Measurements from ENCODE around the gene HSD17B1.

The HSD17B1 gene

GRCh38 chr17:42519546-42520491, 32.9 kb upstream of the HSD17B1 start:
- peaks cover 9% of the 10 kb centered on the region for H3K4me1 Mint-ChIP-seq (ENCODE audit: low read depth)
- H3K36me3 Mint-ChIP-seq (ENCODE audit: low read depth), result no peaks in the 10 kb centered on the region
- peaks cover 3% of the 10 kb centered on the region for H3K27me3 Mint-ChIP-seq
- no peaks in the 10 kb centered on the region for H3K9me3 Mint-ChIP-seq
- no peak overlapping the region for H3K4me3 Mint-ChIP-seq
- H3K27ac Mint-ChIP-seq, result no peak overlapping the region

DNA sequence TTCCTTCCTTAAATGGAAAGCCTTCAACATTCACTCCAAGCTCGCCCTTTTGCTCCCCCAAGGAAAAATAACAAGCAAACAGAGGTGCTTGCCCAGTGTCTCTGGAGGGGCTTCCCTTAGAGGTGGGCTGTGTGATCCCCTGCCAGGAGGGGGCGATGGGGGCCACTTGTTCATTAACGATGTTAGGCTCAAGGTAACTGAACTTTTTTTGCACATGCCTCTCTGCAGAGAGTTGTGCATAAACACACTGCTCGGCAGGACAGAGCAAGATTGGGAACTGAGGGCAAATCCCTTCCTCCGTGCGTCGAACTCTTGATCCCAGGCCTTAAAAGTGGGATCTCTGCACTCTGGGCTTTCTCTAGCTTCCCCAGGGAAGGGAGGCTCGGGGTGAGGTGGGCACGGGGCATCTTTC, 32.2 kb upstream of the HSD17B1 start:
- Mint-ChIP-seq H3K4me3 (no peak overlapping the region), H3K27me3 (peaks cover 3% of the 10 kb centered on the region), H3K36me3 (ENCODE audit: low read depth) (no peaks in the 10 kb centered on the region), H3K9me3 (no peaks in the 10 kb centered on the region), H3K4me1 (ENCODE audit: low read depth) (peaks cover 13% of the 10 kb centered on the region), H3K27ac (no peak overlapping the region)

DNA sequence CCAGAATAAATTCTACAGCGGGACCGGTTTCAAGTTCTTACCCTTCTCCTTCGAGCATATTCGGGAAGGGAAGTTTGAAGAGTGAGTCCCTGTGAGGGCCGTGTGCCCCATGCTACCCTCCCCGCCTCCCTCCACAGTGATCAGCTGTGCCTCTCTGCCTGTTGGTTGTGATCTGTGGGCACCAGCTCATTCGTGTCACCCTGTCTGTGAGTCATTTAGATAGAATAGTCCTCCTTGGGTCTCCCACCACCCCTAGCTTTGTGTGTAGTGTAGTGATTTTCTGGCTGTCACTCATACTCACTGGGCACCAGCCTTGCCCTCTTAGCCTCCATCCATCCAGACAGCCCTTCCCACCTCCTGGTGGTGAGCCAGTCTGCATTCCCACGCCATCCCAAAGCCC, 31.7 kb upstream of the HSD17B1 start:
- Mint-ChIP-seq H3K36me3 (ENCODE audit: low read depth) (no peaks in the 10 kb centered on the region), H3K27me3 (peaks cover 3% of the 10 kb centered on the region), H3K9me3 (no peaks in the 10 kb centered on the region), H3K27ac (no peak overlapping the region), H3K4me3 (no peak overlapping the region), H3K4me1 (ENCODE audit: low read depth) (peaks cover 13% of the 10 kb centered on the region)

DNA sequence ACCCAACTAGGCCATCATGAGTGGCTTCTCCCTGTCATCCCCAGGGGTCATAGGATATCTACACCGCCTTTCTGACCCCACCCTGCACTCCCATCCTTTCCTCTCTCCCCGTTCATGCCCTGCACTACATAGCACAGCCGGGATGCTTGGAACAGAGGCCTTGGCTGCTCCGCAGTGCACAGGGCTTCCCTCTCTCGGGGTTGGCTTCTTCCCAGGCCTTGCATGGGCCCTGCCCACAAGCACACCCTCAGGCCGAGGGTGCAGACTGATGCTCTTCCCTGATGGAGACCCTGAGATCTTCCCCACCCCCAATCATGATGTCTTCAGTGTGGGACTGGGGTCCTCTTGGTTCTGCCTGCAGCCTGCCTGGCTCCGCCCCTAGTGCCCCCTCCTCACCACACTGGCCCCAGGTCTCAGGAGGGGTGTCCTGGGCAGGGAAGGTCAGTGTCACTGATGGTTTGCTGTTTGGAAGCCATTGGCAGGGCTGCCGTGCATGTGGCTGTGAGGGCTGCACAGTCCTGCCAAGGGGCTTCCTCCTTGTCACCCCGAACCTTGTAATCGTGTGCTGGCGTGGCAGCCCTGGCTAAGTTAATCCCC, 31.0 kb upstream of the HSD17B1 start:
- Mint-ChIP-seq H3K4me3 (no peak overlapping the region), H3K27me3 (peaks cover 3% of the 10 kb centered on the region), H3K27ac (no peak overlapping the region), H3K9me3 (no peaks in the 10 kb centered on the region), H3K4me1 (ENCODE audit: low read depth) (peaks cover 13% of the 10 kb centered on the region), H3K36me3 (ENCODE audit: low read depth) (no peaks in the 10 kb centered on the region)

- peaks cover 3% of the 10 kb centered on the region for H3K27me3 Mint-ChIP-seq
- peaks cover 15% of the 10 kb centered on the region for H3K4me1 Mint-ChIP-seq (ENCODE audit: low read depth)
- H3K4me3 Mint-ChIP-seq, result no peak overlapping the region
- no peaks in the 10 kb centered on the region for H3K9me3 Mint-ChIP-seq
- H3K36me3 Mint-ChIP-seq (ENCODE audit: low read depth), result no peaks in the 10 kb centered on the region
- no peak overlapping the region for H3K27ac Mint-ChIP-seq
These were observed 30.4 kb upstream of the HSD17B1 start for GRCh38 chr17:42522263-42522790.

DNA sequence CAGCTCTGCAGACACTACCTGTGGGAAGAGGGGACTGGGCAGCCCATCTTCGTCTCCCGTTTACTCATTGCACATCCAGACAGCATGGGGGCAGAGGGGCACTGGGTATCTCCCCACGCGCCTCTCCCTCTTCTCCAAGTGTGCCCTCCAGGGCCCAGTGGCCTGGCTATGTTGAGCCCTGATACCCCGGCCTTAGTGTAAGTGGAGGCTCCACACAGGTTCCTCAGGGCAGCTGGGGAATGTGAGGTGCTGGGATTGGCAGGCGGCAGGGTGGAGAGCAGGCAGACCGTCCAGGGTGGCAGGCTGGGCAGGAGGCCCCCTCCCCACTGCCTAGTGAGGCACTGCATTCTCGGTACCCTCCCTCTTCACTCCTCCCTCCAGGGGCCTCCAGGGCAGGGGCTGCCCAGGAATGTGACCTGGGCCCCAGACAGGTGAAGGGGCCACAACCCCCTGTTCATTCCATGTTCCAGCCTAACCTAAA, 29.9 kb upstream of the HSD17B1 start:
- Mint-ChIP-seq H3K4me3 (no peak overlapping the region), H3K27ac (no peak overlapping the region), H3K9me3 (no peaks in the 10 kb centered on the region), H3K4me1 (ENCODE audit: low read depth) (peaks cover 17% of the 10 kb centered on the region), H3K27me3 (peaks cover 3% of the 10 kb centered on the region), H3K36me3 (ENCODE audit: low read depth) (no peaks in the 10 kb centered on the region)

DNA sequence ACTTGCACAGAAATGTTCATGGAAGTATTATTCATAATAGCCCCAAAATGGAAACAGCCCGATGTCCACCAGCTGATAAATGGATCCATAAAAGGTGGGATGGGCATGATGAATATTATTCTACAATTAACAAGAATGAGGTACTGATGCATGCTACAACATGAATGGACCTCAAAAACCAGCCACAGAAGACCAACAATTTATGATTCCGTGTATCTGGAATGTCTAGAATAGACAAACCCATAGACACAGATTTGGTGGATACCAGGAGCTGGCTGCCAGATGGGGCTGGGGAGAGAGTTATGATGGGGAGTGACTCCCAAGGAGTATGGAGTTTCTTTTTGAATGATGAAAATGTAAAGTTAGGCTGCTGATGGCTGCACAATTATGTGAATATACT, 27.5 kb upstream of the HSD17B1 start:
- peaks cover 29% of the 10 kb centered on the region for H3K4me1 Mint-ChIP-seq (ENCODE audit: low read depth)
- H3K36me3 Mint-ChIP-seq (ENCODE audit: low read depth), result no peaks in the 10 kb centered on the region
- H3K4me3 Mint-ChIP-seq, result no peak overlapping the region
- H3K27ac Mint-ChIP-seq, result no peak overlapping the region
- peaks cover 3% of the 10 kb centered on the region for H3K27me3 Mint-ChIP-seq
- H3K9me3 Mint-ChIP-seq, result no peaks in the 10 kb centered on the region

GRCh38 chr17:42526031-42526444, 26.7 kb upstream of the HSD17B1 start:
- Mint-ChIP-seq H3K36me3 (ENCODE audit: low read depth) (no peaks in the 10 kb centered on the region), H3K4me1 (ENCODE audit: low read depth) (peaks cover 37% of the 10 kb centered on the region), H3K27me3 (peaks cover 3% of the 10 kb centered on the region), H3K9me3 (no peaks in the 10 kb centered on the region), H3K4me3 (no peak overlapping the region), H3K27ac (no peak overlapping the region)

GRCh38 chr17:42527932-42528331, 24.8 kb upstream of the HSD17B1 start:
- Mint-ChIP-seq H3K4me1 (ENCODE audit: low read depth) (peaks cover 46% of the 10 kb centered on the region), H3K27ac (no peak overlapping the region), H3K27me3 (peaks cover 3% of the 10 kb centered on the region), H3K4me3 (no peak overlapping the region), H3K36me3 (ENCODE audit: low read depth) (no peaks in the 10 kb centered on the region), H3K9me3 (no peaks in the 10 kb centered on the region)

- H3K36me3 Mint-ChIP-seq (ENCODE audit: low read depth), result no peaks in the 10 kb centered on the region
- no peaks in the 10 kb centered on the region for H3K9me3 Mint-ChIP-seq
- peaks cover 42% of the 10 kb centered on the region for H3K4me1 Mint-ChIP-seq (ENCODE audit: low read depth)
- peaks cover 4% of the 10 kb centered on the region for H3K27me3 Mint-ChIP-seq
- no peak overlapping the region for H3K4me3 Mint-ChIP-seq
- H3K27ac Mint-ChIP-seq, result no peak overlapping the region
These were observed 23.7 kb upstream of the HSD17B1 start for GRCh38 chr17:42529061-42529460.

DNA sequence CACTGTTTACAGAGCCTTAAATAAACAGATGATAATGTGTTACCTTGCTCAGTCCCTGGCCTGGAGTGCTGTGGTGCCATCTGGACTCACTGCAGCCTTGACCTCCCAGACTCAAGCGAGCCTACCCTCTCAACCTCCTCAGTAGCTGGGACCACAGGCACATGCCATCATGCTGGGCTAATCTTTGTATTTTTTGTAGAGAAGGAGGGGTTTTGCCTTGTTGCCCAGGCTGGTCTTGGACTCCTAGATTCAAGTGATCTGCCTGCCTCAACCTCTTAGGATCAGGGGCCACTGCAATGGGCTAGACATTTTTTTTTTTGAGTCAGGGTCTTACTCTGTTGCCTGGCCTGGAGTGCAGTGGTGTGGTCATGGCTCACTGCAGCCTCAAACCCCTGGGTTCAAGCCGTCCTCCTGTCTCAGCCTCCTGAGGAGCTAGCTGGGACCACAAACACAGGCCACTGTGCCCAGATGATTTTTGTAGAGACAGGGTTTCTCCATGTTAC, 21.7 kb upstream of the HSD17B1 start:
- peaks cover 41% of the 10 kb centered on the region for H3K4me1 Mint-ChIP-seq (ENCODE audit: low read depth)
- no peak overlapping the region for H3K27ac Mint-ChIP-seq
- no peaks in the 10 kb centered on the region for H3K9me3 Mint-ChIP-seq
- H3K36me3 Mint-ChIP-seq (ENCODE audit: low read depth), result no peaks in the 10 kb centered on the region
- H3K4me3 Mint-ChIP-seq, result no peak overlapping the region
- H3K27me3 Mint-ChIP-seq, result peaks cover 4% of the 10 kb centered on the region

- Mint-ChIP-seq H3K36me3 (ENCODE audit: low read depth) (no peaks in the 10 kb centered on the region), H3K27ac (peak overlapping the region; percentile 68), H3K27me3 (peaks cover 4% of the 10 kb centered on the region), H3K4me1 (ENCODE audit: low read depth) (peaks cover 44% of the 10 kb centered on the region), H3K9me3 (no peaks in the 10 kb centered on the region), H3K4me3 (peak overlapping the region; percentile 81)
These were observed 21.0 kb upstream of the HSD17B1 start for GRCh38 chr17:42531455-42532354.

DNA sequence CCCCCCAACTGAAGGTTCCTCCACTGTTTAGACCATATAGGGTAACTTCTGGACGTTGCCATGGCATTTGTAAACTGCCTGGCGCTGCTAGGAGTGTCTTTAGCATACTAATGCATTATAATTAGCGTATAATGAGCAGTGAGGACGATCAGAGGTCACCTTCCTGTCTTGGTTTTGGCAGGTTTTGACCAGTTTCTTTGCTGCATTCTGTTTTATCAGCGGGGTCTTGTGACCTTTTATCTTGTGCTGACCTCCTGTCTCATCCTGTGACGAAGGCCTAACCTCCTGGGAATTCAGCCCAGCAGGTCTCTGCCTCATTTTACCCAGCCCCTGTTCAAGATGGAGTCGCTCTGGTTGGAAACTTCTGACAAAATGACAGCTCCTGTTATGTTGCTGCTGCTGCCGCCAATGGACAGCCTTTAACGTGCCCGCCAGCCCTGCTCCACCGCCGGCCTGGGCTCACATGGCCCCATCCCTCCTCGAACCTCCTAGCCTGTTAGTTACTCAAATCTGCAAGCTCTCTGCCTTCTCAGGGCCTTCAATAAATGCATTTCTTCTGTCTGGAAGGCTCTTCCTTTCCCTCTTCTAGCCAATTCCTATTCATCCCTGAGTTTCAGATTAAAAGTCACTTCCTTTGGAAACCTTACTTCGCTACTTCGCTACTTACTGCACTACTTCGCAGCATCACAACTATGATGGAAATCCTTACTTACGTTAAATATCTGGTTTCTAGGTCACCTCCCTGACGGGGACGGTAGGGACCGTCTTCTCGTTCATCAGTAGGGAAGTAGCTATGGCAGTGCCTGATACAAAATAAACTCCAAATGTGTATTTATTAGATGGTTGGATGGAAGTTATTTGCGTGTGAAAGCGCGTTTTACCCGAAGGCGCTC, 17.3 kb upstream of the HSD17B1 start:
- peaks cover 3% of the 10 kb centered on the region for H3K36me3 Mint-ChIP-seq (ENCODE audit: low read depth)
- peaks cover 45% of the 10 kb centered on the region for H3K4me1 Mint-ChIP-seq (ENCODE audit: low read depth)

GRCh38 chr17:42536048-42536371, 16.7 kb upstream of the HSD17B1 start, which contains the start of gene NAGLU:
NAGLU (plus strand) TSS chr17:42536241; CDS start chr17:42536273, 32 bp downstream.
- Mint-ChIP-seq H3K9me3 (no peaks in the 10 kb centered on the region), H3K27ac (peak within 1 kb of the TSS; percentile 87), H3K36me3 (ENCODE audit: low read depth) (peaks cover 3% of the 10 kb centered on the region), H3K4me3 (peak within 1 kb of the TSS; percentile 89), H3K4me1 (ENCODE audit: low read depth) (peaks cover 45% of the 10 kb centered on the region), H3K27me3 (peaks cover 4% of the 10 kb centered on the region)

More for the DNA sequence above, 17.3 kb upstream of the HSD17B1 start:
- H3K4me3 Mint-ChIP-seq, result peak overlapping the region; percentile 88
- H3K27me3 Mint-ChIP-seq, result peaks cover 4% of the 10 kb centered on the region
- peak overlapping the region; percentile 87 for H3K27ac Mint-ChIP-seq
- H3K9me3 Mint-ChIP-seq, result no peaks in the 10 kb centered on the region
